Peyer's patch (tissue), 4 donors: ENCODE data around the gene TRIM17. TPM values are rescaled to one million over a fixed set of nuclear protein-coding genes. Genes with fewer than 3 reads are reported as not detected.

Experiments
- DNase-seq, 3 donors: peaks; one replicate each; pipeline ENCODE4 v3.0.0-alpha.2; 2017 to 2019
- H3K27ac ChIP-seq, 4 donors: fragments of 200-600 bp; sonication (generic); one replicate each; pipeline ENCODE4 v1.5.1; 2016 to 2019
- H3K27me3 ChIP-seq, 2 donors: fragments of 200-600 bp; sonication (generic); one replicate each; pipeline ENCODE4 v1.5.1; 2019
- H3K36me3 ChIP-seq, 3 donors: fragments of 200-600 bp; sonication (generic); one replicate each; pipeline ENCODE4 v1.5.1; 2016 to 2019
- H3K4me1 ChIP-seq, 4 donors: fragments of 200-600 bp; sonication (generic); one replicate each; pipeline ENCODE4 v1.5.1; 2016 to 2019
- H3K4me3 ChIP-seq, 4 donors: fragments of 200-600 bp; sonication (generic); 1 replicate in 3 of 4; 2 replicates in 1 of 4; pipeline ENCODE4 v1.5.1; 2016 to 2019; ENCODE audit warnings: mild to moderate bottlenecking in 1 of 4
- H3K9me3 ChIP-seq, 4 donors: fragments of 200-600 bp; sonication (generic); one replicate each; pipeline ENCODE4 v1.5.1; 2016 to 2019; ENCODE audit warnings: mild to moderate bottlenecking in 1 of 4
- POLR2A ChIP-seq, 2 donors: fragments of 450-650 bp; IDR thresholded peaks; one replicate each; pipeline ENCODE4 v1.5.1; 2017; ENCODE audit warnings: antibody characterized with exemption in 2 of 2, mild to moderate bottlenecking in 2 of 2, moderate library complexity in 2 of 2
- total RNA-seq, 4 donors: library from RNA; depleted of rRNA; stranded (reverse); fragments of >200 nt; gene quantifications; one replicate each; pipeline ENCODE4 v1.1.0, GENCODE V29; 2016
- TF ChIP-seq, protein P1 (sequence below), 6 experiments: fragments of 450-650 bp in 4 of 6; fragments of 200-600 bp in 2 of 6; sonication (generic) in 1 of 6; IDR thresholded peaks; one replicate each; pipeline ENCODE4 v1.5.1; 2017 to 2019; ENCODE audit warnings: antibody characterized with exemption in 6 of 6, mild to moderate bottlenecking in 3 of 6, moderate library complexity in 1 of 6

The TRIM17 gene
- total RNA-seq, 4 donors from 2014 or later, result 2.5 to 2.7 TPM; not detected in 2

DNA sequence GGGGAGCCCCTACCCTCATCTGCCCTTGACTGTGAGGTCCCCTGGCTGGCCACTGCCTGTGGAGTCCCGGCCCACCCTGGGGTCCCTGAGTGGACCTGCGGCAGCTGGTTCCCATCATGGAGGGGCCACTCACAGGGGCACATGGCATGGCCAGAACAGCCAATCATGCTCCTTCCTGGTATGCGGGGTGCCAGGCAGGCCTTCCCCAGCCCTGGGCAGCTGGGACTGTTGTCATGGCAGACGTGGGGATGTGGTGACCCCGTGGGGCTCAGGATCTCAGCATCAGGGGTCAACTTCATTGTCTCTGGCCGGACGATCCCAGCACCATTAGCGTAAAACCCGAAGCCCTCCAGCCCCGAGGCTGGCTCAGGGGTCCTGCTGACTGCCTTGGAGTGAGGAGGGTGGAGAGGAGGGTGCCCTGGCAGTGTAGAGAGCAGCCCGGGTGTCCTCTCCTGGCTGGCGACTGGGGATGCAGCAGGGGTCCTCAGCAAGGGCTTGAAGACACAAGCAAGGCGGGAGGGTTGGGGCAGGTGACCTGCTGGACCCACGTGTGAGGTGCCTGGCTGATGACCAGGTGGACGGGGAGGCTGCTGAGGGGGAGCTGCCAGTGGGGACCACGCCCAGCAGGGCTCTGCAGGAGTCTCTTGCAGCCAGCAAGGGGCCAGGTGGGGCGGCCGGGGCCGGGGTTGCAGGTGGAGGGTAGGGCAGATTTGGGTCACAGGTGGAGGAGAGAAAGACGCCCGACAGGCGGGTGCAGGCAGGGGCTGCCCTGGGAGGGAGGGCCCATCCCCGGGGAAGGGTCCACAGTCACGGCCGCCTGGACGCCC, 55.1 kb downstream of the TRIM17 start:
- H3K9me3 ChIP-seq, result no peaks in the 10 kb centered on the region
- H3K36me3 ChIP-seq, result no peaks in the 10 kb centered on the region
- peak in 1 of 3 donors; percentile 33 for DNase-seq
- H3K4me1 ChIP-seq, result no peaks in the 10 kb centered on the region
- no peak overlapping the region for H3K4me3 ChIP-seq
- H3K27me3 ChIP-seq, result no peaks in the 10 kb centered on the region
- TF ChIP-seq, protein P1, sequence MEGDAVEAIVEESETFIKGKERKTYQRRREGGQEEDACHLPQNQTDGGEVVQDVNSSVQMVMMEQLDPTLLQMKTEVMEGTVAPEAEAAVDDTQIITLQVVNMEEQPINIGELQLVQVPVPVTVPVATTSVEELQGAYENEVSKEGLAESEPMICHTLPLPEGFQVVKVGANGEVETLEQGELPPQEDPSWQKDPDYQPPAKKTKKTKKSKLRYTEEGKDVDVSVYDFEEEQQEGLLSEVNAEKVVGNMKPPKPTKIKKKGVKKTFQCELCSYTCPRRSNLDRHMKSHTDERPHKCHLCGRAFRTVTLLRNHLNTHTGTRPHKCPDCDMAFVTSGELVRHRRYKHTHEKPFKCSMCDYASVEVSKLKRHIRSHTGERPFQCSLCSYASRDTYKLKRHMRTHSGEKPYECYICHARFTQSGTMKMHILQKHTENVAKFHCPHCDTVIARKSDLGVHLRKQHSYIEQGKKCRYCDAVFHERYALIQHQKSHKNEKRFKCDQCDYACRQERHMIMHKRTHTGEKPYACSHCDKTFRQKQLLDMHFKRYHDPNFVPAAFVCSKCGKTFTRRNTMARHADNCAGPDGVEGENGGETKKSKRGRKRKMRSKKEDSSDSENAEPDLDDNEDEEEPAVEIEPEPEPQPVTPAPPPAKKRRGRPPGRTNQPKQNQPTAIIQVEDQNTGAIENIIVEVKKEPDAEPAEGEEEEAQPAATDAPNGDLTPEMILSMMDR (IDR thresholded peaks at IDR 0.05), result no peak
- TF ChIP-seq POLR2A (IDR thresholded peaks at IDR 0.05), result no peak
- H3K27ac ChIP-seq, result no peak overlapping the region

DNA sequence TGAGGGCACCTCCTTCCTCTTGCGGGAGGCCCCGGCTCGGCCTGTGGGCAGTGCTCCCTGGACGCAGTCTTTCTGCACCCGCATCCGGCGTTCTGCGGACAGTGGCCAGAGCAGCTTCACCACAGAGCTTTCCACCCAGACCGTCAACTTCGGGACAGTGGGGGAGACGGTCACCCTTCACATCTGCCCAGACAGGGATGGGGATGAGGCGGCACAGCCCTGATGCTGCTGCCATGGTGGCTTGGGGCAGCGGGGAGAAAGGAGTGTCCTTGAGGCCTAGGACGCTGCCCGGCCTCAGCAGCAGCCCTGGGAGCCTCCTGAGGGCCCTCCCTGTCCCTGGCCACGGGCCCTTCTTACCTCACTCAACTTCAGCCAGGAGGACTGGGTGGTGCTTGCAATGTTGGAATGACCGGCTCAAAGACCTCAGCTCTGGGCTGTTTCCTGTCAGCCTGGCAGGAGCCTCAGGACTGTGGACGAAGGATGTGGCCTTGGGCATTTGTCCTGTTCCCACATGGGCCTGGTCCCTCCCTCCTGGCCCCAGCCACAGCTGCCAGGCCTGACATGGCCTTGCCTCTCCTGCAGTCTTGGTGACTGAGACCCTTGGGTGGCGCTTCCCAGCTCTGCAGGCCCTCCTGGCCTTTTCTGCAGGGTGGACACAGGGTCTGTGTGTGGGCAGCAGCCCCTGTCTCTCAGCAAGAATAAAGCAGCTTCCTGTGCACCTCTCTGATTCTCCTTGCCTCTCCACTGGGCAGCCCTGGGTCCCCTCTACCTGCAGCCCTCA, 55.9 kb downstream of the TRIM17 start:
- no peak for DNase-seq
- H3K27ac ChIP-seq, result no peak overlapping the region
- no peaks in the 10 kb centered on the region for H3K36me3 ChIP-seq
- TF ChIP-seq, protein P1 (IDR thresholded peaks at IDR 0.05), result no peak
- TF ChIP-seq POLR2A (IDR thresholded peaks at IDR 0.05), result no peak
- H3K4me3 ChIP-seq, result no peak overlapping the region
- H3K4me1 ChIP-seq, result no peaks in the 10 kb centered on the region
- H3K27me3 ChIP-seq, result no peaks in the 10 kb centered on the region
- H3K9me3 ChIP-seq, result no peaks in the 10 kb centered on the region

DNA sequence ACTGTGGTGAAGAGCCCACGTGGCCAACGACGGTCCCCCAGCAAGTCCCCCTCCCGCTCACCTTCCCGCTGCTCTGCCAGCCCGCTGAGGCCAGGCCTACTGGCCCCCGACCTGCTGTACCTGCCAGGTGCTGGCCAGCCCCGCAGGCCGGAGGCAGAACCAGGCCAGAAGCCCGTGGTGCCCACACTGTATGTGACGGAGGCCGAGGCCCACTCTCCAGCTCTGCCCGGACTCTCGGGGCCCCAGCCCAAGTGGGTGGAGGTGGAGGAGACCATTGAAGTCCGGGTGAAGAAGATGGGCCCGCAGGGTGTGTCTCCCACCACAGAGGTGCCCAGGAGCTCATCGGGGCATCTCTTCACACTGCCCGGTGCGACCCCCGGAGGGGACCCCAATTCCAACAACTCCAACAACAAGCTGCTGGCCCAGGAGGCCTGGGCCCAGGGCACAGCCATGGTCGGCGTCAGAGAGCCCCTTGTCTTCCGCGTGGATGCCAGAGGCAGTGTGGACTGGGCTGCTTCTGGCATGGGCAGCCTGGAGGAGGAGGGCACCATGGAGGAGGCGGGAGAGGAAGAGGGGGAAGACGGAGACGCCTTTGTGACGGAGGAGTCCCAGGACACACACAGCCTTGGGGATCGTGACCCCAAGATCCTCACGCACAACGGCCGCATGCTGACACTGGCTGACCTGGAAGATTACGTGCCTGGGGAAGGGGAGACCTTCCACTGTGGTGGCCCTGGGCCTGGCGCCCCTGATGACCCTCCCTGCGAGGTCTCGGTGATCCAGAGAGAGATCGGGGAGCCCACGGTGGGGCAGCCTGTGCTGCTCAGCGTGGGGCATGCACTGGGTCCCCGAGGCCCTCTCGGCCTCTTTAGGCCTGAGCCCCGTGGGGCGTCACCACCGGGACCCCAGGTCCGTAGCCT, 56.8 kb downstream of the TRIM17 start:
- H3K27ac ChIP-seq, result no peak overlapping the region
- no peak for TF ChIP-seq POLR2A (IDR thresholded peaks at IDR 0.05)
- TF ChIP-seq, protein P1 (IDR thresholded peaks at IDR 0.05), result no peak
- H3K4me3 ChIP-seq, result no peak overlapping the region
- no peak for DNase-seq
- no peaks in the 10 kb centered on the region for H3K36me3 ChIP-seq
- no peaks in the 10 kb centered on the region for H3K4me1 ChIP-seq
- no peaks in the 10 kb centered on the region for H3K27me3 ChIP-seq
- no peaks in the 10 kb centered on the region for H3K9me3 ChIP-seq

DNA sequence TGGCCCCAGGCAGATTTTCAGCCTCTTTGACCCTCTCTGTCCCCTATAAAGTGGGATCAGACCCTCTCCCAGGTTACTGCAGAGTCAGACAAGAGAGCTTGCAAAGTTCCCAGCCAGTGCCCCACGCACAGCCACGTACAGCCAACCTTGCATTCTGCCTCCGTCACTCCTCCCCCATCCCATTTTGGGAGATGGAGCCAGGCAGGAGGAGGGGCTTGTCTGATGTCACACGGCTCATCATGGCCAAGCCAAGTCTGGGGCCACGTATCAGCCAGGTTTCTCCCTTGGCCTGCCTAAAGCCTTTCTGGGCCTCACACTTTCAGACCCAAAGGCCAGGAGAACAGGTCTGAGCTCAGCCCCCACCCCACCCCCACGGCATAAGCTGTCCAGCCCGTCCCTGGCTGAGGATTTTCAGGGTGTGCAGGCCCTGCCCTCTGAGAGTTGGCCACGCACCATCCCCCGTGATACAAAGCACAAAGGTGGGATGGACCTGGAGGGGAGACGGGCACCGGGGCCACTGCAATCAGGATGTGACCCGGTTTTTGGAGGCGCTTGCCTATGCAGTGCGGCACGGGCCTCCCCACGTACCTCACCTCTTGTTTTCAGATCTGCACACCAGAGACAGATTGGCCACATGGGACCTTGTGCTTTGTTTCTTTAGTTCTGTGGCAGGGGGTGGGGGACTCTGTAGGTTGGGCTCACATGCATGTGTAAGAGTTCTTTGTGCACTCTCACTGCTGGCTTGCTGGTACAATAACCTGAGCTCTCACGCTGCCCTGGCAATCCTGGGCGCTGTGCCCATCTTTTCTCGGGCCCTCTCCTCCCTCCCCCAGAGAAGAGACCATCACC, 57.7 kb downstream of the TRIM17 start:
- DNase-seq, result no peak

More for the DNA sequence above, 57.7 kb downstream of the TRIM17 start:
- Histone ChIP-seq H3K36me3 (no peaks in the 10 kb centered on the region), H3K4me1 (no peaks in the 10 kb centered on the region), H3K4me3 (no peak overlapping the region), H3K27ac (no peak overlapping the region), H3K27me3 (no peaks in the 10 kb centered on the region), H3K9me3 (no peaks in the 10 kb centered on the region)
- TF ChIP-seq, protein P1 (IDR thresholded peaks at IDR 0.05), result no peak
- TF ChIP-seq POLR2A (IDR thresholded peaks at IDR 0.05), result no peak
